BLaER1 (cell line): ENCODE measurements around the gene CYP4F11.
A peak's percentile ranks its signal among the peaks of the same experiment; 100 is the strongest.
"Not testable (repeated sequence)": the region's sequence is repeated elsewhere in the genome, so short reads cannot be mapped to it uniquely, and the experiment has no call there.

Source experiments
- H3K27ac ChIP-seq: shearing (Covaris generic); formaldehyde crosslinking; 2 replicates; pipeline ENCODE4 v1.8.1; 2022
- H3K27me3 ChIP-seq: shearing (Covaris generic); formaldehyde crosslinking; 2 replicates; pipeline ENCODE4 v1.8.1; 2022
- H3K36me3 ChIP-seq: shearing (Covaris generic); formaldehyde crosslinking; 2 replicates; pipeline ENCODE4 v1.8.1; 2022
- H3K4me1 ChIP-seq: shearing (Covaris generic); formaldehyde crosslinking; 2 replicates; pipeline ENCODE4 v1.8.1; 2022
- H3K4me2 ChIP-seq: shearing (Covaris generic); formaldehyde crosslinking; 2 replicates; pipeline ENCODE4 v1.8.1; 2022
- H3K4me3 ChIP-seq: shearing (Covaris generic); formaldehyde crosslinking; 2 replicates; pipeline ENCODE4 v1.8.1; 2022
- H3K9ac ChIP-seq: shearing (Covaris generic); formaldehyde crosslinking; 2 replicates; pipeline ENCODE4 v1.8.1; 2022
- H3K9me3 ChIP-seq: shearing (Covaris generic); formaldehyde crosslinking; 2 replicates; pipeline ENCODE4 v1.8.1; 2022
- H4K20me1 ChIP-seq: shearing (Covaris generic); formaldehyde crosslinking; 2 replicates; pipeline ENCODE4 v1.8.1; 2022
- Cebpa-rat ChIP-seq: shearing (Covaris generic); IDR thresholded peaks from 2 replicates; pipeline ENCODE4 v1.8.1; 2022

CYP4F11 gene

DNA sequence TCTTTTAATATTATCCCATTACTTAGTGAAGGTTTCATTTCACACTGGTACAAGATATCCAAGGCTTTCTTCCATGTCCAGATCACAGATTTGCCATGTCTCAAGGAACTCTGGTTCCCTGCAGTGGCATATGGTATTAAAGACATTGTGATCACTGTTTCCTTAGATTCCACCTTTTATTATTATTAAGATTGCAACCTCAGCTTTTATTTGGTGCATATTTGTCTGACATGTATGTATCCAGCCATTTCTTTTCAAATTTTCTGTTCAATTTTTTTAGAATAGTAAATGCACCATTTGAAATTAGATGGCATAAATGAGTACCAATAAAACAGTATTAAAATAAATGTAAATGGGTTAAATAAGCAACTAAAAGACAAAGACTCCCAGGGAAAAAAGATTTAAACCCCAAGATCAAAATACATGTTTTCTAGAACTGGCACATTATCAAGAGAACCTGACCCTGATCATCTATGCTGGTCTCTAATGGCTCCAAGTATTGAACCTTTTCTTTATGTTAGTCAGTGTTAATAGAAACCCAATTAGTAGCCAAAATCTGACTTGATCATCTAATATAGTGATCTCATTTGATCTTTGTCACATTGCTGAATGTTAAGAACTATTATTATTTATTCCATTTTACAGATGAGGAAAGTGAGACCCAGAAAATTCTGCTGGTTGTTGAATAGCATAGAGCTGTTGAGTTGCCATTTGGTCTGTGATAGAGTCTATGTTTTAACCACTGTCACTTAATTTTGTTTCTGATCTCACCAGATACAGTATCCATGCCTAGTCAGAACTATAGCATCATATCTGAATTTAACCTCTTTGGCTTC lies 14.1 kb upstream of the CYP4F11 start, which contains the start of gene OR10H4:
Gene OR10H4, plus strand, starts transcription at position 786 of the 836 bp plus-strand sequence. Its CDS starts 0 bp downstream, at position 786.
- Histone ChIP-seq H3K27ac (no peak within 1 kb of the TSS), H4K20me1 (no peaks in the 10 kb centered on the region), H3K4me1 (no peaks in the 10 kb centered on the region), H3K9ac (no peak within 1 kb of the TSS), H3K4me3 (no peak within 1 kb of the TSS), H3K27me3 (no peaks in the 10 kb centered on the region), H3K4me2 (no peak within 1 kb of the TSS), H3K9me3 (peaks cover 54% of the 10 kb centered on the region), H3K36me3 (no peaks in the 10 kb centered on the region)
- no peak for TF ChIP-seq Cebpa-rat

- Histone ChIP-seq H3K9ac (no peak overlapping the region), H3K27ac (no peak overlapping the region), H3K36me3 (no peaks in the 10 kb centered on the region), H3K4me3 (no peak overlapping the region), H3K9me3 (peaks cover 54% of the 10 kb centered on the region), H4K20me1 (no peaks in the 10 kb centered on the region), H3K4me2 (no peak overlapping the region), H3K27me3 (no peaks in the 10 kb centered on the region), H3K4me1 (no peaks in the 10 kb centered on the region)
- TF ChIP-seq Cebpa-rat, result no peak
Observed at GRCh38 chr19:15945301-15945700, 11.0 kb upstream of the CYP4F11 start.

DNA sequence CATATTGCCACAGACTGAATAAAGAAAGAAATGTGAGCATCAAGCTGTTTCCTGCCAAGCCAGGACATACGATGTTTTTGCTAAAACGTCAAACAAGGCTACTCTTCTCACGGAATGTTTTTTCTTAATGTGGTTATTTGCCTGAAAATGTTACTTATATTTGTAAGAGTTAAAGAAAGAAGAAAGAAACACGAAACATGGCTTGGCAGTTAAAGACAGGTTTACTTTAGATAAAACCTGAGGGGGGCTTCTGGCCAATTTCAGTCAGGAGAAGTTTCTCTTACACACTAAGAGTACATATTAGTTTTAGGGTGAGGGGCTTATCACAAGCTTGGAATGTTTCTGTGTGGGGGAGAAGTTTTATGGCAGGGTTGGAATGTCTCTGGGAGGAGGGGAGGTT lies 10.1 kb upstream of the CYP4F11 start:
- no peaks in the 10 kb centered on the region for H3K4me1 ChIP-seq
- H3K4me3 ChIP-seq, result no peak overlapping the region
- H3K36me3 ChIP-seq, result no peaks in the 10 kb centered on the region
- H4K20me1 ChIP-seq, result no peaks in the 10 kb centered on the region
- H3K27me3 ChIP-seq, result no peaks in the 10 kb centered on the region
- H3K9me3 ChIP-seq, result peaks cover 51% of the 10 kb centered on the region
- no peak for TF ChIP-seq Cebpa-rat
- H3K27ac ChIP-seq, result no peak overlapping the region
- no peak overlapping the region for H3K9ac ChIP-seq
- no peak overlapping the region for H3K4me2 ChIP-seq

DNA sequence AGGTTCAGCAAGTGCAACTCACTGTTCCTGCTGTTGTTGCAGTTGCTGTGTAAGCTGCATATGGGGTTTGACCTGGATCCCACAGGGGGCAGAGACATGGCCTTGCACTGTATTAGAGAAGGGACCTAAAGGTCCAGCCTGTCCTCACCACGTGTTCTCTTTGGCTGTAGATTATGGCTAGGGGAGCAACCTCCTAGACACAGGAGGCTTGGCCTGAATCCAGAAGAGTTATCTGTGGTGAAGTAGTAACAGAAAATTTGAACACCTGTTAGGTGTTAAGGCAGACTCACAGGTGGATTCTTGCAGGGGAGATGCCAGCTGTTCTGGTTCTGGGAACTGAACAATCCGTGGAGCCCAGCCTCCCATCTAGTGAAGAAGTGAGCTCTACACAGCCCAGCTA lies 3.4 kb upstream of the CYP4F11 start:
- Histone ChIP-seq H3K4me1 (peaks cover 11% of the 10 kb centered on the region), H3K27me3 (peaks cover 8% of the 10 kb centered on the region), H3K4me2 (no peak overlapping the region), H3K4me3 (no peak overlapping the region), H4K20me1 (no peaks in the 10 kb centered on the region), H3K9me3 (peaks cover 25% of the 10 kb centered on the region), H3K9ac (no peak overlapping the region), H3K27ac (no peak overlapping the region), H3K36me3 (no peaks in the 10 kb centered on the region)
- TF ChIP-seq Cebpa-rat, result no peak

DNA sequence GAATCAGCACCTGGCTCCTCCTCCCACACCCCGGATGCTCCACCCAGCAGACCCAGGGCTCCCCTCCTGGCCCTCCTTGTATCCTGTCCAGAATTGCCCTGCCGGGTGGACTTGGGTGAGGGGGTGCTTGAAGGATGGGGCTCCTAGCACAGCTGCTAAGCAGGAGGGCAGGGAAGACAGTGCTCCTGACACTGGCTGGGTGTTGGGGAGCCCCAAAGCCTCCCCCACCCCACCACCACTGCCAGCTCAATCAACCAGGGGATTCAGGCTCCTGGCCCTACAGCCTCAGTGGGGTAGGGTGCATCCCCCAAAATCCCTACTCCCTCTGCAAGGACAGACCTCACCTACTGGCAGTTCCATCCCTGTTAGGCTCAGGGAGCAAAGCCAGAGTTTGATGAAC lies 2.6 kb upstream of the CYP4F11 start:
- Histone ChIP-seq H3K4me1 (peaks cover 11% of the 10 kb centered on the region), H3K4me2 (no peak overlapping the region), H4K20me1 (no peaks in the 10 kb centered on the region), H3K9me3 (peaks cover 25% of the 10 kb centered on the region), H3K4me3 (no peak overlapping the region), H3K9ac (no peak overlapping the region), H3K27ac (no peak overlapping the region), H3K36me3 (no peaks in the 10 kb centered on the region), H3K27me3 (peaks cover 8% of the 10 kb centered on the region)
- TF ChIP-seq Cebpa-rat, result no peak

DNA sequence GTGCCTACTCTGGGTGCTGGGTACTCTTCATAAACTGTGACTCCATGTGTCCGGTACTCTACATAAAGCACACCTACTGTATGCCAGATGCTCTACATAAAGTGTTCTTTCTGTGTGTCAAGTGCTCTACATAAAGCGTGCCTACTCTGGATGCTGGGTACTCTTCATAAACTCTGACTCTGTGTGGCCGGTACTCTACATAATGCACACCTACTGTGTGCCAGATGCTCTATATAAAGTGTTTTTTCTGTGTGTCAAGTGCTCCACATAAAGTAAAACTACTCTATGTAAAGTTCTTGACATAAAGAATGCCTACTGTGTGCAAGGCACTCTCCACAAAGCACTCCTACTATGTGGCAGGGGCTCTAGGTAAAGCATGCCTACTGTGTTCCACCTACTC lies 1.8 kb upstream of the CYP4F11 start:
- Histone ChIP-seq H3K9ac (no peak overlapping the region), H4K20me1 (no peaks in the 10 kb centered on the region), H3K4me2 (no peak overlapping the region), H3K27me3 (peaks cover 11% of the 10 kb centered on the region), H3K36me3 (no peaks in the 10 kb centered on the region), H3K9me3 (peaks cover 25% of the 10 kb centered on the region), H3K27ac (no peak overlapping the region), H3K4me3 (no peak overlapping the region), H3K4me1 (peaks cover 11% of the 10 kb centered on the region)
- no peak for TF ChIP-seq Cebpa-rat

DNA sequence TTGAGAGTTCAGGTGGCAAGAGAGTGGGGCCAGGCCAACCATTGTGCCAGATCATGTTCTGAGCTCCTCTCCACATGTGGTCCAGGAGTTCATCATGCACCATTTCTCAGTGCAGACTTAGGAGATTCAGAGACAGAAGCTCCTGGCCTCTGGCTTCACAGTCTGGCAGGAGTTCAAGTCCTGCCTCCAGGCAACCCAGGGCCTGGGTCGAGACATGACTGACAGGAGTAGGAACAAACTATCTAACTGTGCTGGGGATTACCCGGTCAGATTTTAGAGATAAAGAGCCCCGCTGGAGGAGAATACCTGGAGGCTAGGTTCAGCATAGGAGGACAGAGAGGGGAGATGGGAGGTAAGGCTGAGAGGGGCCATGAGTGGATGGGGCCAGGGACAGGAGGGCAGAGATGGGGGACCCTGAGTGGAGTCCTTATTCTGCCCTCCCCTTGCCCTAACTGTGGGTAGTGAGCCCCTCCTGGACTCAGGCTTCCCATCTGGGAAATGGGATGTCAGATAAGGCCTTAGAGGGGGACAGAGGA lies 906 bp upstream of the CYP4F11 start:
- no peaks in the 10 kb centered on the region for H4K20me1 ChIP-seq
- peaks cover 20% of the 10 kb centered on the region for H3K27me3 ChIP-seq
- peaks cover 25% of the 10 kb centered on the region for H3K9me3 ChIP-seq
- no peak overlapping the region for H3K4me3 ChIP-seq
- peak overlapping the region; percentile 47; the same call in 1 of the 2 replicates for H3K4me2 ChIP-seq
- H3K9ac ChIP-seq, result no peak overlapping the region
- no peaks in the 10 kb centered on the region for H3K36me3 ChIP-seq
- TF ChIP-seq Cebpa-rat, result no peak
- H3K4me1 ChIP-seq, result peaks cover 11% of the 10 kb centered on the region
- no peak overlapping the region for H3K27ac ChIP-seq

DNA sequence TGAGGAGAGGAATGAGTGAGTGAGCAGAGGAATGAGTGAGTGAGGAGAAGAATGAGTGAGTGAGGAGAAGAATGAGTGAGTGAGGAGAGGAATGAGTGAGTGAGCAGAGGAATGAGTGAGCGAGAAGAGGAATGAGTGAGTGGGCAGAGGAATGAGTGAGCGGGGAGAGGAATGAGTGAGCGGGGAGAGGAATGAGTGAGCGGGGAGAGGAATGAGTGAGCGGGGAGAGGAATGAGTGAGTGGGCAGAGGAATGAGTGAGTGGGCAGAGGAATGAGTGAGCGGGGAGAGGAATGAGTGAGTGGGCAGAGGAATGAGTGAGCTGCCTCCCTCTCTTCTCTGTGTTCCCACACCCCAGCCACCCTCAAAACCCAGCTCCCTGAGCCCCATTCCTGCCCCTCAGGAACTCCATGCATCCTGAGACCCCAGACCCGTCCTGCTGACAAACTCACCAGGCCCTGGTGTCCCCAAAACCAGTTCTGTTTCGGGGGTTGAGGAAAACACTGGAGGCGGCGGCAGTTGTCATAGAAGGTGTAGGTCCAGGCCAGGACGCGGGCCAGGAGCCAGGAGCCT lies 483 bp downstream of the CYP4F11 start:
- Histone ChIP-seq H3K9me3 (peaks cover 15% of the 10 kb centered on the region), H3K4me2 (peak overlapping the region; percentile 47), H3K27me3 (peaks cover 20% of the 10 kb centered on the region), H3K4me1 (peaks cover 21% of the 10 kb centered on the region)
- H3K9ac ChIP-seq, H4K20me1 ChIP-seq, H3K4me3 ChIP-seq, H3K36me3 ChIP-seq, H3K27ac ChIP-seq: not testable (repeated sequence)

GRCh38 chr19:15928321-15928720 lies 6.0 kb downstream of the CYP4F11 start:
- H3K9ac ChIP-seq, result no peak overlapping the region
- no peaks in the 10 kb centered on the region for H4K20me1 ChIP-seq
- H3K27me3 ChIP-seq, result peaks cover 11% of the 10 kb centered on the region
- no peak for TF ChIP-seq Cebpa-rat
- H3K4me3 ChIP-seq, result no peak overlapping the region
- no peaks in the 10 kb centered on the region for H3K9me3 ChIP-seq
- no peak overlapping the region for H3K27ac ChIP-seq
- no peak overlapping the region; the same call in 1 of the 2 replicates for H3K4me2 ChIP-seq
- H3K4me1 ChIP-seq, result peaks cover 15% of the 10 kb centered on the region
- no peaks in the 10 kb centered on the region for H3K36me3 ChIP-seq

- Histone ChIP-seq H3K9me3 (no peaks in the 10 kb centered on the region), H3K27ac (no peak overlapping the region), H3K9ac (no peak overlapping the region), H4K20me1 (no peaks in the 10 kb centered on the region), H3K36me3 (no peaks in the 10 kb centered on the region), H3K4me3 (no peak overlapping the region), H3K27me3 (peaks cover 11% of the 10 kb centered on the region), H3K4me1 (peaks cover 15% of the 10 kb centered on the region), H3K4me2 (no peak overlapping the region)
- no peak for TF ChIP-seq Cebpa-rat
Observed at GRCh38 chr19:15926484-15926883, 7.8 kb downstream of the CYP4F11 start.
